Measurements from ENCODE around the gene PARD3. TPM values are rescaled to one million over a fixed set of nuclear protein-coding genes. Genes with fewer than 3 reads are reported as not detected.

Gene PARD3
- total RNA-seq, 2 experiments from 2014 or later = 0.15 to 0.18 TPM

GRCh38 chr10:34731213-34731612 lies 83.9 kb downstream of the PARD3 start:
- DNase-seq = no peak
- Mint-ChIP-seq H3K27me3 (no peaks in the 10 kb centered on the region), H3K9me3 (no peaks in the 10 kb centered on the region), H3K36me3 (ENCODE audit: low read depth) (no peaks in the 10 kb centered on the region), H3K4me1 (no peaks in the 10 kb centered on the region), H3K27ac (no peak overlapping the region), H3K4me3 (no peak overlapping the region)
- POLR2A ChIA-PET = no interaction called here
- CTCF ChIA-PET = no interaction called here

GRCh38 chr10:34730726-34731125 lies 84.4 kb downstream of the PARD3 start:
- POLR2A ChIA-PET = no interaction called here
- CTCF ChIA-PET = no interaction called here
- H3K36me3 Mint-ChIP-seq (ENCODE audit: low read depth) = no peaks in the 10 kb centered on the region

GRCh38 chr10:34729619-34730018 lies 85.5 kb downstream of the PARD3 start:
- POLR2A ChIA-PET = no interaction called here
- Mint-ChIP-seq H3K9me3 (no peaks in the 10 kb centered on the region), H3K36me3 (ENCODE audit: low read depth) (no peaks in the 10 kb centered on the region), H3K27ac (no peak overlapping the region), H3K4me1 (no peaks in the 10 kb centered on the region), H3K27me3 (no peaks in the 10 kb centered on the region), H3K4me3 (no peak overlapping the region)
- no peak for DNase-seq
- CTCF ChIA-PET = no interaction called here

More at GRCh38 chr10:34730726-34731125, 84.4 kb downstream of the PARD3 start:
- H3K27me3 Mint-ChIP-seq = no peaks in the 10 kb centered on the region
- no peak overlapping the region for H3K4me3 Mint-ChIP-seq
- no peak overlapping the region for H3K27ac Mint-ChIP-seq
- no peaks in the 10 kb centered on the region for H3K4me1 Mint-ChIP-seq
- H3K9me3 Mint-ChIP-seq = no peaks in the 10 kb centered on the region
- no peak for DNase-seq

GRCh38 chr10:34728361-34728760 lies 86.7 kb downstream of the PARD3 start:
- no peaks in the 10 kb centered on the region for H3K36me3 Mint-ChIP-seq (ENCODE audit: low read depth)
- CTCF ChIA-PET = no interaction called here
- no peaks in the 10 kb centered on the region for H3K9me3 Mint-ChIP-seq
- POLR2A ChIA-PET = no interaction called here
- no peak overlapping the region for H3K4me3 Mint-ChIP-seq
- H3K27ac Mint-ChIP-seq = no peak overlapping the region
- no peak for DNase-seq
- no peaks in the 10 kb centered on the region for H3K27me3 Mint-ChIP-seq
- no peaks in the 10 kb centered on the region for H3K4me1 Mint-ChIP-seq

- no peak for DNase-seq
- H3K9me3 Mint-ChIP-seq = no peaks in the 10 kb centered on the region
- no peaks in the 10 kb centered on the region for H3K4me1 Mint-ChIP-seq
- H3K4me3 Mint-ChIP-seq = no peak overlapping the region
- H3K27ac Mint-ChIP-seq = no peak overlapping the region
- no peaks in the 10 kb centered on the region for H3K27me3 Mint-ChIP-seq
- ChIA-PET POLR2A (no interaction called here), CTCF (no interaction called here)
- H3K36me3 Mint-ChIP-seq (ENCODE audit: low read depth) = no peaks in the 10 kb centered on the region
These were observed 87.5 kb downstream of the PARD3 start for GRCh38 chr10:34727595-34728033.

- Mint-ChIP-seq H3K36me3 (ENCODE audit: low read depth) (no peaks in the 10 kb centered on the region), H3K4me3 (no peak overlapping the region), H3K27ac (no peak overlapping the region), H3K9me3 (no peaks in the 10 kb centered on the region), H3K4me1 (no peaks in the 10 kb centered on the region), H3K27me3 (no peaks in the 10 kb centered on the region)
- CTCF ChIA-PET = no interaction called here
- POLR2A ChIA-PET = no interaction called here
- DNase-seq = no peak
These were observed 88.2 kb downstream of the PARD3 start for GRCh38 chr10:34726862-34727261.

GRCh38 chr10:34723750-34724149 lies 91.3 kb downstream of the PARD3 start:
- CTCF ChIA-PET = interaction anchor here (1.4 kb wide), 1 partner anchor 8 kb away, joined by 3 read pairs; no protein-coding TSS in a partner anchor
- no peaks in the 10 kb centered on the region for H3K27me3 Mint-ChIP-seq
- POLR2A ChIA-PET = no interaction called here
- H3K36me3 Mint-ChIP-seq (ENCODE audit: low read depth) = no peaks in the 10 kb centered on the region
- no peak for DNase-seq
- H3K4me1 Mint-ChIP-seq = no peaks in the 10 kb centered on the region
- H3K4me3 Mint-ChIP-seq = no peak overlapping the region
- H3K27ac Mint-ChIP-seq = no peak overlapping the region
- H3K9me3 Mint-ChIP-seq = no peaks in the 10 kb centered on the region

- H3K9me3 Mint-ChIP-seq = no peaks in the 10 kb centered on the region
- no peak overlapping the region for H3K27ac Mint-ChIP-seq
- no peaks in the 10 kb centered on the region for H3K27me3 Mint-ChIP-seq
- ChIA-PET CTCF (no interaction called here), POLR2A (no interaction called here)
- H3K4me1 Mint-ChIP-seq = no peaks in the 10 kb centered on the region
- no peak overlapping the region for H3K4me3 Mint-ChIP-seq
- no peaks in the 10 kb centered on the region for H3K36me3 Mint-ChIP-seq (ENCODE audit: low read depth)
- DNase-seq = no peak
These were observed 92.7 kb downstream of the PARD3 start for GRCh38 chr10:34722404-34722803.

GRCh38 chr10:34721208-34721840 lies 93.8 kb downstream of the PARD3 start:
- DNase-seq = no peak
- POLR2A ChIA-PET = no interaction called here
- no peaks in the 10 kb centered on the region for H3K4me1 Mint-ChIP-seq
- H3K9me3 Mint-ChIP-seq = no peaks in the 10 kb centered on the region
- no peaks in the 10 kb centered on the region for H3K27me3 Mint-ChIP-seq
- no peaks in the 10 kb centered on the region for H3K36me3 Mint-ChIP-seq (ENCODE audit: low read depth)
- H3K4me3 Mint-ChIP-seq = no peak overlapping the region
- CTCF ChIA-PET = no interaction called here
- no peak overlapping the region for H3K27ac Mint-ChIP-seq

- CTCF ChIA-PET = no interaction called here
- H3K9me3 Mint-ChIP-seq = no peaks in the 10 kb centered on the region
- no peaks in the 10 kb centered on the region for H3K4me1 Mint-ChIP-seq
- no peak for DNase-seq
- no peak overlapping the region for H3K4me3 Mint-ChIP-seq
- no peaks in the 10 kb centered on the region for H3K27me3 Mint-ChIP-seq
- POLR2A ChIA-PET = no interaction called here
- H3K36me3 Mint-ChIP-seq (ENCODE audit: low read depth) = no peaks in the 10 kb centered on the region
- H3K27ac Mint-ChIP-seq = no peak overlapping the region
These were observed 95.3 kb downstream of the PARD3 start for GRCh38 chr10:34719746-34720145.

- H3K4me1 Mint-ChIP-seq = no peaks in the 10 kb centered on the region
- no peaks in the 10 kb centered on the region for H3K9me3 Mint-ChIP-seq
- no peak for DNase-seq
- no peak overlapping the region for H3K4me3 Mint-ChIP-seq
- no peak overlapping the region for H3K27ac Mint-ChIP-seq
- H3K36me3 Mint-ChIP-seq (ENCODE audit: low read depth) = no peaks in the 10 kb centered on the region
- ChIA-PET CTCF (no interaction called here), POLR2A (no interaction called here)
- no peaks in the 10 kb centered on the region for H3K27me3 Mint-ChIP-seq
These were observed 95.8 kb downstream of the PARD3 start for GRCh38 chr10:34719328-34719727.

- DNase-seq = no peak
- H3K4me3 Mint-ChIP-seq = no peak overlapping the region
- H3K27ac Mint-ChIP-seq = no peak overlapping the region
- no peaks in the 10 kb centered on the region for H3K9me3 Mint-ChIP-seq
- H3K27me3 Mint-ChIP-seq = no peaks in the 10 kb centered on the region
- H3K4me1 Mint-ChIP-seq = no peaks in the 10 kb centered on the region
- POLR2A ChIA-PET = no interaction called here
- no peaks in the 10 kb centered on the region for H3K36me3 Mint-ChIP-seq (ENCODE audit: low read depth)
- CTCF ChIA-PET = no interaction called here
These were observed 97.7 kb downstream of the PARD3 start for GRCh38 chr10:34717429-34717828.

GRCh38 chr10:34716958-34717357 lies 98.1 kb downstream of the PARD3 start:
- no peak for DNase-seq
- Mint-ChIP-seq H3K27ac (no peak overlapping the region), H3K27me3 (no peaks in the 10 kb centered on the region), H3K9me3 (no peaks in the 10 kb centered on the region), H3K4me3 (no peak overlapping the region), H3K4me1 (no peaks in the 10 kb centered on the region), H3K36me3 (ENCODE audit: low read depth) (no peaks in the 10 kb centered on the region)
- ChIA-PET CTCF (no interaction called here), POLR2A (no interaction called here)

GRCh38 chr10:34716234-34716633 lies 98.9 kb downstream of the PARD3 start:
- Mint-ChIP-seq H3K27me3 (no peaks in the 10 kb centered on the region), H3K36me3 (ENCODE audit: low read depth) (no peaks in the 10 kb centered on the region), H3K4me1 (no peaks in the 10 kb centered on the region), H3K27ac (no peak overlapping the region), H3K9me3 (no peaks in the 10 kb centered on the region), H3K4me3 (no peak overlapping the region)
- ChIA-PET CTCF (interaction anchor here (1.0 kb wide), 1 partner anchor 8 kb away, joined by 3 read pairs; no protein-coding TSS in a partner anchor), POLR2A (no interaction called here)
- no peak for DNase-seq

Measured in activated CD4-positive, alpha-beta memory T cell treated with anti-CD3 and anti-CD28 coated beads, Interleukin-2, amount 10 ng/mL, durations not matched to agents 7 days and 5 days (primary cell).